RWPE1 (cell line): ENCODE measurements around the gene SLX9.

Source experiments
- CTCF ChIA-PET: fragments of 350-600 bp; sonication (Branson Sonifier 250); formaldehyde crosslinking; extraction: SDS; loops from one replicate; lab custom pipeline; 2021; lab: Yijun Ruan, JAX
- POLR2A ChIA-PET: fragments of 400-600 bp; formaldehyde crosslinking; extraction: SDS; loops from one replicate; lab custom pipeline; 2020; ENCODE audit warnings: antibody characterized with exemption; ENCODE audit not compliant: low non-redundant PET; lab: Yijun Ruan, JAX
- DNase-seq: peaks from one replicate; pipeline ENCODE4 v3.0.0; 2012; ENCODE audit warnings: low spot score
- H3K27ac ChIP-seq: fragments of 450-650 bp; 2 replicates; pipeline ENCODE4 v1.5.1; 2017
- TF ChIP-seq, protein P1 (sequence below): fragments of 450-650 bp; conservative IDR thresholded peaks from 2 replicates; pipeline ENCODE4 v1.5.1; 2017; ENCODE audit warnings: low read depth, mild to moderate bottlenecking

The SLX9 gene

DNA sequence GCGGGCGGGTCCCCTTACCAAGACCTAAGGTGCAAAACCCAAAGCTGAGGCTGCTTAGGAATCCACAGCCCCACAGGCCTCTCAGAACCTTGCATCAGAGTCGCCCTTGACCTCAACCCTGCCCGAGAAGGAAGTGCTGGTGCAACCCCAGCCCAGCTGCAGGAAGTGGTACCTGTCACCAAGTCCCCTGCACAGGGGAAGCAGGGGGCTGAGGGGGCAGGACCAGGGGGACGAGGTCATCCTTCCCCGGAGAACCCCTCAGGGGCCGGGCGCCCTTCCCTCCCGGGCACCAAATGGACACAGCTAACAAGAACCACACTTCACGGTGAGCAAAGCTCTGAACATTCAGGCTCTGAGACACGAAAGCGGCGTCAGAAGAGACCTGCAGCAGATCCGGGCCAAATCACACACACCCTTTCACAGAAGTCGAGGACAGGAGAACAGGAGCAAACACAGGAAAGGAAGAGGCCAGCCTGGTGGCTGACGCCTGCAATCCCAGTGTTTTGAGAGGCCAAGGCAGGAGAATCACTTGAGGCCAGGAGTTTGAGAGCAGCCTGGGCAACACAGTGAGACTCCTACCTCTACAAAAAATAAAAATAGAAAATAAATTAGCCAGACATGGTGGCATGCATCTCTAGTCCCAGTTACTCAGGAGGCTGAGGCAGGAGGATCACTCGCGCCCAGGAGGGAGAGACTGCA, 25.5 kb upstream of the SLX9 start:
- CTCF ChIA-PET, result interaction anchor here (0.7 kb wide), 1 partner anchor 67 kb away, joined by 3 read pairs; no protein-coding TSS in a partner anchor

DNA sequence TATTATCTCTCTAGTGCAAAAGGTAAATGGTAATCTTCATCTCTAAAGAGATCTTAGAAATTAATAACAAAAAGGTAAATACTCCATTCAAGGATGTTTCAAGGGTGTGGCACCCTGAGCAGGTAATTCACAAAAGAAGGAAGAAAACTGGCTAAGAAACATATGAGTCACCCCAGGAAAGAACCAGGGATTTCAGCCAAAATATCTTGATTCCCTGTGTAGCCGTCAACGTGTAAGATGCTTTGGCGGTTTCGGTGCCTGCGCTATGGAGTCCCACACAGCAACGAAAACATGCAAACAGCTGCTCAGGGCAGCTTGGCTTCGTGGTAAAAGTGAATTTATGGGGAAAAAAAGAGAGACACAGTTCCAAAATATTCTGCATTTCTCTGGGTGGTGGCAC, 22.9 kb upstream of the SLX9 start:
- ChIA-PET CTCF (interaction anchor here (0.7 to 1.0 kb wide), 4 partner anchors 11 to 124 kb away, joined by 3 to 7 read pairs (median 3); no protein-coding TSS in a partner anchor), POLR2A (no interaction called here)
- peak; percentile 75 for DNase-seq
- peak overlapping the region; percentile 67 for H3K27ac ChIP-seq
- TF ChIP-seq, protein P1, sequence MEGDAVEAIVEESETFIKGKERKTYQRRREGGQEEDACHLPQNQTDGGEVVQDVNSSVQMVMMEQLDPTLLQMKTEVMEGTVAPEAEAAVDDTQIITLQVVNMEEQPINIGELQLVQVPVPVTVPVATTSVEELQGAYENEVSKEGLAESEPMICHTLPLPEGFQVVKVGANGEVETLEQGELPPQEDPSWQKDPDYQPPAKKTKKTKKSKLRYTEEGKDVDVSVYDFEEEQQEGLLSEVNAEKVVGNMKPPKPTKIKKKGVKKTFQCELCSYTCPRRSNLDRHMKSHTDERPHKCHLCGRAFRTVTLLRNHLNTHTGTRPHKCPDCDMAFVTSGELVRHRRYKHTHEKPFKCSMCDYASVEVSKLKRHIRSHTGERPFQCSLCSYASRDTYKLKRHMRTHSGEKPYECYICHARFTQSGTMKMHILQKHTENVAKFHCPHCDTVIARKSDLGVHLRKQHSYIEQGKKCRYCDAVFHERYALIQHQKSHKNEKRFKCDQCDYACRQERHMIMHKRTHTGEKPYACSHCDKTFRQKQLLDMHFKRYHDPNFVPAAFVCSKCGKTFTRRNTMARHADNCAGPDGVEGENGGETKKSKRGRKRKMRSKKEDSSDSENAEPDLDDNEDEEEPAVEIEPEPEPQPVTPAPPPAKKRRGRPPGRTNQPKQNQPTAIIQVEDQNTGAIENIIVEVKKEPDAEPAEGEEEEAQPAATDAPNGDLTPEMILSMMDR, result no peak

More for the DNA sequence above, 25.5 kb upstream of the SLX9 start:
- no peak for DNase-seq
- peak overlapping the region; percentile 67 for H3K27ac ChIP-seq
- TF ChIP-seq, protein P1, result no peak
- POLR2A ChIA-PET, result no interaction called here

DNA sequence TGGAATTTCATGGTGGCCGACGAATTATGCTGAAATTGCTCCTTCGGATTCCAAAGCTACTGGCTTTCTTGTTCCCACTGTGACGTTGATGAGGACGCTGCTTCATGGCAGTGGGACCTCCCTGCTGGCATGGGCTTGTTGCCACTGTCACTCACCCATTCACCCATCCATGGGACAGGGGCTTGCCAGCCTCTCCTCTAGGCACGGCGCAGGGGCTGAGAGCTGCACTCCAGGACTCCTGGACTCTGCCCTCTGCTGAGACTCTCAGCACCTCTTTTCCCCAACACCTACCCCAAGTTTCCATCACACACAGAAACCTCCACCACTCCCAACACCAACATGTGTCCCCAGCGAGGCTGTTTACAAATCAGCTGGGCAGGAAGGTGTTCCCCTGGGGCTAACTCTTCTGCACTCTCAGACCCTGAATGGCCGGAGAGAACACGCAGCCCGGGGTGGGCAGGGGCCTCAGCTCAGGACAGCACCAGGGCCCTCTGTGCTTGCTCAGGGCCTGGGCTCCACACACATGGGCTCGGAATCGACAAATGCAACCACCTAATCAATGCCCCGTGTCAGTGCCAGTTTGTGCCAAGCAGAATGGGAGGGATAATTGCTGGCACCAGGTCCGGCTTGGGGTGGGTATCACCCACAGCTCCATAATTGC, 22.3 kb upstream of the SLX9 start:
- TF ChIP-seq, protein P1, result no peak
- POLR2A ChIA-PET, result no interaction called here
- H3K27ac ChIP-seq, result no peak overlapping the region; the same call in 1 of the 2 replicates
- DNase-seq, result no peak
- CTCF ChIA-PET, result interaction anchor here (1.1 kb wide), 1 partner anchor 24 kb away, joined by 3 read pairs; no protein-coding TSS in a partner anchor

DNA sequence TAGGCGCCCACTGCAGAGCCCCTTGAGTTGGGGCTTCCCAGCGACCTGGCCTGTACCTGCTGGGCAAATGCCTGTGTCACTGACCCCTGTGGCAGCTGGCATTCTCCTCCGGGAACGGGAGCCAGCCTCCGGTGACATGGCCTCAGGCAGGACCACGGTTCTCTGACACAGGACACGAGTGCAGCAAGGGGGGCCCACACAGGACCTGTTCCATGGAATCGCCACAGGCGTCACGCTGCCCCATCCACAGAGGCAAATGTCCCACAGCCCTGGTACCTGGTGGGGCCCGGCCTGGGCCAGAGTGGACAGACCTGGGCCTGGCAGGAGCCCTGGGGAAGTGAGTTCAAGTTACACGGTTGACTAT, 21.7 kb upstream of the SLX9 start:
- ChIA-PET CTCF (interaction anchor here (1.1 kb wide), 1 partner anchor 25 kb away, joined by 3 read pairs; no protein-coding TSS in a partner anchor), POLR2A (no interaction called here)
- TF ChIP-seq, protein P1, result no peak
- DNase-seq, result no peak
- no peak overlapping the region for H3K27ac ChIP-seq

DNA sequence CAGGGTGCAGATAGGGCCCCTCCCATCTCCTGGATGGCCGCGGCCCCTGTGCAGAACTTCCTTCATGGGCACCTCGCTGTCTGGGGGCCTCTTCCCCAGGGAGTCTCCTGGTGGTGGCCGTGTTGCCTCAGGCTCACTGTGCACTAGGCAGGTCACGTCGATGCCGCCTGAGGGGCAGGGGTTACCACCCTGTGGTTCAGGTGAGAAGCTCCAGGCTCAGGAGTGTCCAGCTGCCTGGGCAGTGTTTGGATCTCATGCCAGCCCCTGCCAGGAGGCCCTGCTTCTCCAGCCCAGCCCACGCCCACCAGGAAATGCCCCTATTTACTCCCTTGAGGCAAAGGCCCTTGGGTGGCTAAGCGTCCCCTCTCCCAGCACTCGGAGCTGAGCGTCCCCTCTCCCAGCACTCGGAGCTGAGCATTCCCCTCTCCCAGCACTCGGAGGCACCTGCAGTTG, 21.2 kb upstream of the SLX9 start:
- ChIA-PET CTCF (interaction anchor here (0.7 to 1.1 kb wide), 2 partner anchors 25 kb away, joined by 3 read pairs; no protein-coding TSS in a partner anchor), POLR2A (no interaction called here)
- no peak overlapping the region for H3K27ac ChIP-seq
- TF ChIP-seq, protein P1, result no peak
- DNase-seq, result no peak

DNA sequence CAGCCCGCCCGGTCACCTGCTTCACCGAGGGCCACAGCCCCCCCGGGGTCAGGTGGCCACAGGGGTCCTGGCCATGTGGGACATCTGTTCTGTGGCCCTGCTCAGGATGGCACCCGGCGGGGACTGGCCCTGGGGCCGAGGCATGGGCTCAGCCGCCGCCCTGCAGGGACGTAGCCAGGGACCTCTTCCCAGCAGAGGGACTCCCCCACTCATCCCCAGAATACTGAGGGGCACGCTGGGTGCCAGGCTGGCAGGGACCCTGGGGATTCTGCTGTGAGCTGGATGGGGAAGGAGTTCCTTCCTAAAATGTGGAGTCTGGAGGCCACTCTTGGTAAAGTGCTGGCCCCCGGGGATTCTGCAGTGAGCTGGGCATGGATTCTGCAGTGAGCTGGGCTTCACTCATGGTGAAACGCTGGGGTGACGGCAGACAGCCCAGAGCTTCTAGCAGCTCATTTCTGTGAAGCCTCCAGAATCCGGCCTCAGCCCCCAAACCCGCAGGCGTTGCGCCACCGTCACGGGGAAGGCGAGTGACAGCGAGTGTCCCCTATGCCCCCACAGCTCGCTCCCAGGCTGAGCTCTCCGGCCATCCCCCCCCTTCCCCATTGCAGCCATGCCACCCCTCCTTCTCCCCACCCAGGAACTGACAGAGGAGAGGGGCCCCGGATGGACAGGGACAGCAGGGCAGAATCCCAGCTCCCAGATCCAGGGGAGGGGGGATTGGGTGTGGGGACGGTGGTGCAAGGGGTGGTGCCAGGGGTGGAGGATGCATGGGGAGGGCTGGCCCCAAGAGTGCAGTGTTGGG, 20.5 kb upstream of the SLX9 start:
- TF ChIP-seq, protein P1, result no peak
- no peak for DNase-seq
- ChIA-PET POLR2A (no interaction called here), CTCF (interaction anchor here (0.6 to 1.2 kb wide), 3 partner anchors 9 to 336 kb away, joined by 3 read pairs; no protein-coding TSS in a partner anchor)
- no peak overlapping the region for H3K27ac ChIP-seq
